Globus pallidus (tissue), 1 donor: ENCODE data around the gene PLPP3.

Experiments used
- DNase-seq: peaks from one replicate; pipeline ENCODE4 v3.0.0-alpha.2; 2015; ENCODE audit warnings: low spot score

The PLPP3 gene

GRCh38 chr1:56462209-56462608 is 117.2 kb downstream of the PLPP3 start:
- DNase-seq = no peak

DNA sequence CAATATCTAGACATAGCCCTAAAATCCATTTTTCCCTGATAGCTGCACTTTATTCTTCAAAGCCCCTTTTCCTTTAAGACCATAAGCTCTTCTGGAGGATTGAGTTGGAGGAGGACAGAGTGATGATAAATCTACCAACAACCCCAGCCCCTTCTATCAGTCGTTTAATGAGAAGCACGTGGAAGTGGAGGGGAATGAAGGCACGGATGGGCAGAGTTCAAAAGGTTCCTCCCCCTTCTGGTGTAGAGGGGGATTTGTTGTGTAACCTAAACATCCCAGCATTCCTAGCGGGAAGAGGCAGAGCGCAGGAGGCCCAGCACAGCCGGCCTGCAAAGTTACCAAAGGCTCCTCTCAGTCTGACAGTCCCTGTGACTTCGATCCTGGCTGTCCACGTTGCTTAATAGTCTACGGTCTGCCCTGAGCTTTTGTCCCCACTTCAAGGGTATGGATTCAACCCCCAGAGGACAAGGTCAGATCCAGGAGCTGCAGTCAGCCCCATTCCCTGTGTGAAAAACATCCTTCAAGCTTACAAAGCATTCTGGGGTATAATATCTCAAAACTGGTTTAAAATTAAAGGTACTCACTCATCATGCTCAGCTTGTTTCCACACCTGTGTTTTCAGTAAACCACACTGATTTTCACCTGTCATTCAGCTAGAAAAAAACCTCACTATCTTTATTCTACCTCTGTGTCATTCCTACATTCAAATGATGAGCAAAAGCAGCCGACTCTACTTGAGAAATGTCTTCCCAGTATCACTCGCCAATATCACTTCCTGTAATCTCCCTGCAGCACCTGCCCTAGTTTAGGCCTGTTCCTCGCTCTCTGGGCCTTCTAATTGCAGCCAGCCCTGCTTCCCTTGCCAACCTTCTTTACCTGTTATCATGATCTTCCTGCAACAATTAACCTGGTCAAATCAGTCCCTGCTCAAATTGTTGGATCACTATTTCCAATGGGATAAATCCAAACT is 117.9 kb downstream of the PLPP3 start:
- DNase-seq = no peak

- no peak for DNase-seq
Measured at GRCh38 chr1:56459260-56459659, 120.1 kb downstream of the PLPP3 start.

DNA sequence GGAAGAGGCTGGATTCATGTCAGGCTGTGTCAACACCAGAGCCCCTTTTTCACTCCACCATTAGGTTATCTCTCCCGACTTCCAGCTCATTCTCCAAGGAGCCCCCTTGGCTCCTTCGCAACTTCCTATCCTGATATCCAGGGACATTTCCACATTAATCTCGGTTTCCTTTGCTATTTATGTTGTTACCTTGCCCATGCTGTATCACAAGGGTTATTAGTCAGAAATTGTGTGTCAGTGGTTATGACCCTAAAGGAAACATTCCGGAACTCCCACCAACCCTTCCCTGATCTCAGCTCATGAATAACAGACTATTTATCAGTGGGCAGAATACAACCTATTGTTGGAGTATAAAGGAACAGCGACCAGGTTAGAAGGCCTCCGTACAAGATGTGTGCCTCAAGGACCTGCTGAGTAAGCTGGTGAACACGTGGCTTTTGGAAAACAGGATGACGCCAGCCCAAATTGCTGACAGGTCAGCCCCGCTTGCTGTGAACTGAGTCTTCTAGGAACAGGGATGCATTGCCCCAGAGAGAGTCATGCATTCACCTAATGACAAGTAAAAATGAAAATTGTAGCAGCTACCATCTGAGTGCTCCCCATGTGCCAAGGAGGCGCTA is 121.5 kb downstream of the PLPP3 start:
- DNase-seq = no peak

GRCh38 chr1:56456435-56457101 is 122.8 kb downstream of the PLPP3 start:
- no peak for DNase-seq

- no peak for DNase-seq
Measured at GRCh38 chr1:56453417-56454078, 125.8 kb downstream of the PLPP3 start.

GRCh38 chr1:56453016-56453415 is 126.3 kb downstream of the PLPP3 start:
- no peak for DNase-seq

DNA sequence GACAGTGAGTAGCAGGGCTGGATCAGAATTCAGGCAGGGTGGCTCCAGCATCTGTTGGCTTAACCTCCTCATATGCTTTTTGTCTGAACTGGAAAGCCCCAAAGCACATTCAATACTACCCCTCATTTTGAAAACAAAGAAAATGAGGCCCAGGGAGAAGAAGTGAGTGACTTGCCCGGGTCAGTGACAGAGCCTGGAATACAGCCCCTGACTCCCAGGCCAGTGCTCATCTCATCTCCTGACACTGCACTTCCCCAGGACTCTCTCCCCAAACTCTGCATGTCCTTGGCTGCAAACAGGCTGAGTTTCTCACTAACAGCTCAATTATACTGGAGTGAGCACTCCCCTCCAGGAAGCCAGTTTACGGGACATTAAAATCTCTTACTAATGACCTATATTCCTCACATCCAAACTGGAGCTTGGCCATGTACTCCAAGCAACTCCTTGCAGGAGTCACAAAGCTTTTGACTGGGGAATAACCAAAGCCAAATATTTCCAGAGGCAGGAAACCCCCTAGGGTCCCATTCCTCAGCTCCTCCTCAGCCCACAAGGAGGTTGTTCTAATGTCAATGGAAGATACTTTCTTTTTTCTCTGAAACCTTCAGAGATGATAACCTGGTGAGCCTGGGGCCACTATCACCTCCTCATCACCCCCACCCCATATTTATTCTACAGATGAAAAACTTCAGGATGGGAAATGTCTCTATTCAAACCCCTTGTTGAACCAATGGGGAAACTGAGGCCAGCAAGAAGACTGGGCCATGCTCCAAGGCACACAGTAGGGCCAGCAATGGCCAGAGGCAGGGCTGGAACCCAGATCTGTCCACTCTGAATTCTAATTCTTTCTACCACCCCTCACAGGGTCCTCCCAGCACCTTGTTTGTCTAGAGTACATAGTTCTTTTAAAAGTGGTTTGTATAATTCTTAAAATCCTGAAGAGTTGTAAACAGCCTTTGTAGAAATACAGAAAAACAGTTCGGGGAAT is 127.0 kb downstream of the PLPP3 start:
- DNase-seq = no peak

GRCh38 chr1:56451491-56451890 is 127.9 kb downstream of the PLPP3 start:
- DNase-seq = no peak

DNA sequence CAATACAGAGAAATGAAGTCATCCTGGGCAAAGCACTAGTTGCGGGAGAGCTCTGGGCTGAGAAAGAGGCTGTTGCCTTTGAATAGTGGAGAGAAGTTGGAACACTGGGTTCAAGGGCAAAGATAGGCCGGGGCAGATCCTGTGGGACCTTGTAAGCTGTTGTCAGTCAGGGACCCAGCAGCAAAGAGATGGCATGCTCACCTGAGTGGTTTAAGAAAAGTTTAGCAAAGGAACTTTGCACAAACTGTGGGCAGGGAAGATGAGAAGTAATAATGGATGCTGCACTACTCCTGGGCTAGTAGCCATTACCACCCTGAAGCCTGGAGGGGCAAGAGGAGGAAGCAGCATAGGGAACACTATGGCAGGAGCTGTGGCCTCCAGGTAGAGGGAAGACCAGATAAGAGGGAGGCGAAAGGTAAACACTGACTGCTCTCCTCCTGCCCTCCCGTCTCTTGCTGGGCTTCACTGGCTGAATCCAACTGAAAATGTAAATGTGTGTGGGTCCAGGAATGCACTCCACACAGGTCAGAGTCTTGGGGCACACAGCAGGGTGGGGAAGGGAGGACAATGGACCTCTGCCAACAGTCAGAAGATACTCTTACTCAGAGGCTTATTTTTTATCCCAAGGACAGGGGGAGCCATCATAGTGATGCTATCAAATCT is 129.2 kb downstream of the PLPP3 start:
- no peak for DNase-seq

DNA sequence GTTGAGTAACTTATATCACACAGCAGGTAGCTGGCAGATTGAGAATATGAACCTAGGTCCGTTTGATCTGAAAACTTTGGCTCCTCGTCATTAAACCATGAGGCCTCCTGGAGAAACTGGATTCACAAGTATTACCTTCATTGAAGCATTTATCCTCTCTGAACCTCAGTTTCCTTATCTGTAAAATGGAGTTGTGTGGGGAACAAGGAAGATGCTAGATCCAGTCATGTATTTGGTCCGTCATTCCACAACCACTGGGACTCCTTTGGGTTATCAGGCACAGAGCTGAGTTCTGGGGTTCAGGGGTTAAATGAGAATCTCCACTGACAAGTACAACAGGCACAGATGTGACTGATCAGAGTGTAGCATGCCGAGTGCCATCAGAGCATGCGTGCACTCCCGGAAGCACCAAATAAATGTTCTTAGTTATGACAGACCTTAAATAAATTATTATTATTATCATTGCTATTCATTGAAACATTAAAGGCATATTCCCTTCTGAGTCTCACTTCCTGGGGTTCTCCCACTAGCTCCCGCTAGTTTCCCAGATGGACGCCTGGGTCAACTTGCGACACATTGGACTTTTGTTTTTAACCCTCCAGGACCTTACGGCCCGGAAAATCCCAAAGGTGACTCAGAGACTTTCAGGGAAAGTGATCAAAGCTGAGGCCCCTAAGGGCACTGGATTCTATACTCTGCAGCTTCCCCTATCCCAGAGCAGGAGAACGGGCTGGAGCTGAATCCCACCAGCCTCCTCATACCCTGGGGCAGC is 130.6 kb downstream of the PLPP3 start:
- no peak for DNase-seq

- DNase-seq = no peak
Measured at GRCh38 chr1:56447823-56448222, 131.5 kb downstream of the PLPP3 start.

DNA sequence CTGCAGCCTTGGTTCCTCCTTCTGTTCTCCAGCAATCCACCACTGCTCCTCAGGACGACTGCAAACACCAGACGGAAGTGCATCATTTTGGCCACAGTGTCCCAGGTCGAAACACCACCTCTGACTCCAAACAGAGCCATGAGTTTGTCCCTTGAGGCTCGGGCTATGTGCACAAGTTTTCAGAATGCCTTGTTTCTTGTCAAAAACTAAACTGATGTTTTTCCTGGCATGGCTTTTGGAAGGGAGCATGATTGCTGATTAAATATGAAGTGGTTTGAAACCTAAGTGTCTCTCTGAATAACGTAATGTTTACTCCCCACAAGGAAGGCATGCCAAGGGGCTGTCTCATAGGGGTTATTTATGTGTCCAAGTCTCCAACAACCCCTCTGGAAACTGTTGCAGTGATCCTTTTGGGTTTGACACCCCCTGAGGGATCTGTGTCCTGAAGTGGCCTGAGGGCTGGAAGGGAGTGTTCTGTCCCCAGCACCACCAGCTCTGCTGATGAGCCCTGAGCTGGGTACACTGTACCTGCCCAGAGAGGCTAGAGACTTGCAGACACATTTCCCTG is 132.7 kb downstream of the PLPP3 start:
- DNase-seq = no peak

DNA sequence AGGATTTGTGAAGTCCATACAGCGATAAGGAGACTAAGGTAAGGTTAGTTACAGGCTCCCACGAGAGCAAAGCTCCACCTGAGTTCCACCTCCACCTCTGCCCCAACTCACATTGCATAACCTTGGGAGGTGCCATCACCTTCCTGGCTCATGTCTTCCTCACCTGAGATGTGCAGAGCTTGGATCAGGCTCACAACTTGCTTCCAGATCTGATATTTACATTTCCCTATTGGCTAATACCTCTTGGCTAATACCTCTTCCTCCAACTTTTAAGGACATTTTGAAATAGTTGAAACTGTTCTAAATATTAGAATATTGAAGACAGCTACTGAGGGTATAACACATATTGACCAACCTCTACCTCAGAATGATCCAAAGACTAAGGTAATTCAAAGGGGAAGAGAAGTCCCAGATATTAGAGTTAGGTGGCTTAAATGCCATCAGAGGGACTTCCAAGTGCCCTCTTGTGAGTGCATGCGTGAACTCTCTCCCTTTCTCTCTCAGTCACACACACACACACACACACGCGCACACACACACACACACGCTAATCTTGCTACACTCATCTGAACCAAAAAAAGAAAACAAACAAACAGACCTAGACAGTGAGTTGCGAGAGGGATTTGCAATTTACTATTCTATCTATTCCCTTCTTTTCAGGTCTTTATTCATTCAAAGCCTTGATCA is 134.3 kb downstream of the PLPP3 start:
- DNase-seq = no peak
